Brain pericyte (primary cell): Measurements from ENCODE around the gene MOXD1.

Source experiments
- DNase-seq: peaks from one replicate; pipeline ENCODE4 v3.0.0-alpha.2; 2012; ENCODE audit warnings: low read depth, low spot score

MOXD1 gene

DNA sequence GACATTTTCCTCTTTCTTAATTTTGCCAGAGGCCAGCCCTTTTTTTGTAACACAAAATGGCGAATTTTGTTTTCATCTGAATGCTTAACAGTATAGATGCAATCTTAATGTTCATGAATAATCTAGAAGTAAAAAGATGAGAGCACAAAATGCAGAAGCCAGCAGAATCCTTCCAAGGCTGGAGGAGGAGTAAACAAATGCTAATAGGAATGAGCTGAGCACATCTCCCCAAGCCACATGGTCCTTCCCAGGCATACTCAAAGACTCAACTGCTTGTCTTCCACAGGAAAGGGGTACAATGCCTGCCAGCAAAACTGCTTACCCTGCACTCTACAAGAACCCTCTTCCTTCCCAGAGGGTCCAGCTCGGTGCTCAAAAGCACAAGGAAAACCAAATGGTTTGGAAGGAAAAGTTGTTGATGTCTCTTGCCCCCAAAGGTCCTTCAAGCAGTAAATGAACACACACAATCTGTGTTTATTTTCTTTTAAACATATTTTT is 155.1 kb downstream of the MOXD1 start:
- no peak for DNase-seq
